Measurements from ENCODE around the gene FANCB. TPM values are rescaled to one million over a fixed set of nuclear protein-coding genes. Genes with fewer than 3 reads are reported as not detected.

The FANCB gene
- total RNA-seq, 1 experiment from 2014 or later, result 13.6 TPM

DNA sequence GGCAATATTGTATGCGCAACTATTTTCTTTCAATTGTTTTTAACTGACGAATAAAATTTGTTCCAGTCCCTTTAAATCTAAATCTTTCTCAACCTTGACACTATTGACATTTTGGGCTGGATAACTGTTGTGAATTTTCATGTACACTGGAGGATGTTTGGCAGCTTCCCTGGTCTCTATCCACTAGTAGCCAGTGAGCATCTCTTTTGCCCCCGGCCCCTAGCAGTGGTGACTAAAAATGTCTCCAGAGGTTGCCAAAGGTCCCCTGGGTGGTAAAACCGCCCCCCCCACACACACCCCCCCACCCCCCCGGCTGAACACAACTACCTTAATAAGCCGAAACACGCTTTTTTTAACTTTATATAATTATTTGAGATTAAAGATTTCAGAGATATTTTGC is 514 bp downstream of the FANCB start:
- H3K27me3 Mint-ChIP-seq (ENCODE audit: unreplicated experiment), result no peaks in the 10 kb centered on the region
- peaks cover 17% of the 10 kb centered on the region for H3K4me1 Mint-ChIP-seq (ENCODE audit: low read depth, unreplicated experiment)
- intact Hi-C loops (cut with micrococcal nuclease; ENCODE audit: unreplicated experiment), result no loop called here
- no peak overlapping the region for H3K27ac Mint-ChIP-seq (ENCODE audit: unreplicated experiment)
- BruUV-seq (replicated peaks), result no TSS peak
- H3K4me3 Mint-ChIP-seq (ENCODE audit: low read depth, unreplicated experiment), result peak overlapping the region; percentile 90
- peaks cover 14% of the 10 kb centered on the region for H3K36me3 Mint-ChIP-seq (ENCODE audit: insufficient read depth, unreplicated experiment)
- CTCF ChIA-PET, result interaction anchor here (0.6 kb wide), 1 partner anchor 398 kb away, joined by 5 read pairs; no protein-coding TSS in a partner anchor
- DNase-seq, result no peak
- no peaks in the 10 kb centered on the region for H3K9me3 Mint-ChIP-seq (ENCODE audit: low read depth, unreplicated experiment)
- TF ChIP-seq, protein P1, sequence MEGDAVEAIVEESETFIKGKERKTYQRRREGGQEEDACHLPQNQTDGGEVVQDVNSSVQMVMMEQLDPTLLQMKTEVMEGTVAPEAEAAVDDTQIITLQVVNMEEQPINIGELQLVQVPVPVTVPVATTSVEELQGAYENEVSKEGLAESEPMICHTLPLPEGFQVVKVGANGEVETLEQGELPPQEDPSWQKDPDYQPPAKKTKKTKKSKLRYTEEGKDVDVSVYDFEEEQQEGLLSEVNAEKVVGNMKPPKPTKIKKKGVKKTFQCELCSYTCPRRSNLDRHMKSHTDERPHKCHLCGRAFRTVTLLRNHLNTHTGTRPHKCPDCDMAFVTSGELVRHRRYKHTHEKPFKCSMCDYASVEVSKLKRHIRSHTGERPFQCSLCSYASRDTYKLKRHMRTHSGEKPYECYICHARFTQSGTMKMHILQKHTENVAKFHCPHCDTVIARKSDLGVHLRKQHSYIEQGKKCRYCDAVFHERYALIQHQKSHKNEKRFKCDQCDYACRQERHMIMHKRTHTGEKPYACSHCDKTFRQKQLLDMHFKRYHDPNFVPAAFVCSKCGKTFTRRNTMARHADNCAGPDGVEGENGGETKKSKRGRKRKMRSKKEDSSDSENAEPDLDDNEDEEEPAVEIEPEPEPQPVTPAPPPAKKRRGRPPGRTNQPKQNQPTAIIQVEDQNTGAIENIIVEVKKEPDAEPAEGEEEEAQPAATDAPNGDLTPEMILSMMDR (IDR thresholded peaks at IDR 0.05; ENCODE audit: unreplicated experiment), result no peak

DNA sequence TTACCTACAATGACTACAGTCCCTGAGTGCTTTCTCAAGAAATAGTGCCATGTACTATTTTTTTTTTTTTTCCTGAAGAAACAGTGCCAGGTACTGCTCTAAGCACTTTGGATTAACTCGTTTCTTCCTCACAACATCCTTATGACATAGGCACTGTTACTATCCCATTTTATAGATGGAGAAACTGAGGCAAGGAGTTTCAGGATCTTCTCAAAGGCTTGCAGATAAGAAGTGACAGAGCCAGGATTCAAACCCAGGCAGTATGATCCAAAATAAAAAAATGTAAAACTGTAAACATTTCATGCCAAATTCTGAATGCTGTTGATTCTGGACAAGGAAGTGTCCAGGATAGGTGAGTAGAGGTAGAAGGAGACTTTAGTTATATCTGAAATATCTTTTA is 1.1 kb downstream of the FANCB start:
- Mint-ChIP-seq H3K36me3 (ENCODE audit: insufficient read depth, unreplicated experiment) (peaks cover 14% of the 10 kb centered on the region), H3K4me3 (ENCODE audit: low read depth, unreplicated experiment) (peak overlapping the region; percentile 90), H3K4me1 (ENCODE audit: low read depth, unreplicated experiment) (peaks cover 17% of the 10 kb centered on the region), H3K9me3 (ENCODE audit: low read depth, unreplicated experiment) (no peaks in the 10 kb centered on the region), H3K27me3 (ENCODE audit: unreplicated experiment) (no peaks in the 10 kb centered on the region), H3K27ac (ENCODE audit: unreplicated experiment) (no peak overlapping the region)
- intact Hi-C loops (cut with micrococcal nuclease; ENCODE audit: unreplicated experiment), result no loop called here
- TF ChIP-seq, protein P1 (IDR thresholded peaks at IDR 0.05; ENCODE audit: unreplicated experiment), result no peak
- CTCF ChIA-PET, result no interaction called here
- DNase-seq, result no peak
- BruUV-seq (replicated peaks), result no TSS peak

DNA sequence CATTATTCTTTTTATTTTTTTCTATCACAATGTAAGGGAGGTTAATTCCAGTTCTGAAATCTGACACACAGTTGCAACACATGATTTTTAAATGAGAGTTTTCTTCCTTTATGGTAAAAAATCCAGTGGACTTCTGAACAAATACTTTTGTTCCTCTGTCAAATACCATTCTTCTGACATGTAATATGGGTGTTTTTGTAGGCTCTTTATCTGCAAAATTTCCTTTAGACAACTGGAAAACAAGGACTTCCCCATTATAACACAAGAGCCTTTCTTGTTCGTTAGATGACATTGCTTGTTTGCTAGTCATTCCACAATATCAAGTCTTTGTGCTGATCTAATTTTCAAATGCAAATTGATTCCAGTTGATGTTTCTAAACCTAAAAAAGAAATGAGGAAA is 7.7 kb downstream of the FANCB start:
- no TSS peak for BruUV-seq (replicated peaks)
- no peak overlapping the region for H3K27ac Mint-ChIP-seq (ENCODE audit: unreplicated experiment)
- no peaks in the 10 kb centered on the region for H3K27me3 Mint-ChIP-seq (ENCODE audit: unreplicated experiment)
- no peaks in the 10 kb centered on the region for H3K4me1 Mint-ChIP-seq (ENCODE audit: low read depth, unreplicated experiment)
- peaks cover 13% of the 10 kb centered on the region for H3K36me3 Mint-ChIP-seq (ENCODE audit: insufficient read depth, unreplicated experiment)
- DNase-seq, result no peak
- H3K4me3 Mint-ChIP-seq (ENCODE audit: low read depth, unreplicated experiment), result no peak overlapping the region
- CTCF ChIA-PET, result no interaction called here
- intact Hi-C loops (cut with micrococcal nuclease; ENCODE audit: unreplicated experiment), result no loop called here
- TF ChIP-seq, protein P1 (IDR thresholded peaks at IDR 0.05; ENCODE audit: unreplicated experiment), result no peak
- H3K9me3 Mint-ChIP-seq (ENCODE audit: low read depth, unreplicated experiment), result no peaks in the 10 kb centered on the region

DNA sequence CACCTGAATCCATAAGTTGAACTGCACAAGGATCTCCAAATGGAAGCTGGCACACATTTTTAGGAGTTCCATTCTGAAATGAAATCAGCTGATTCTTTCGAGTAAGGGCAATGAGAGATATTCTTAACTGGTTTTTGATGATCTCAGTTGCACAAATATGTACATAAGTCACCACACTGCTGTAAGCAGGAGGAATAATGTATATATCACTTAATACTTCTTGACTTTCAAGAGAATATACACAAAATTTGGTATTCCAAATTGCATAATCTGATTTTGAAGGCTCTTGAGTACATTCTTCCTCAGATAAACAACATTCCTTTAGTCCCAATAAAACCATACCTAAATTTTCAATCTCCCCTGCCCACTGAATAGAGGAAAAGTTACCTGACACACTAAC is 8.2 kb downstream of the FANCB start:
- H3K36me3 Mint-ChIP-seq (ENCODE audit: insufficient read depth, unreplicated experiment), result peaks cover 13% of the 10 kb centered on the region
- no peak for DNase-seq
- no peaks in the 10 kb centered on the region for H3K27me3 Mint-ChIP-seq (ENCODE audit: unreplicated experiment)
- intact Hi-C loops (cut with micrococcal nuclease; ENCODE audit: unreplicated experiment), result no loop called here
- no peak overlapping the region for H3K27ac Mint-ChIP-seq (ENCODE audit: unreplicated experiment)
- TF ChIP-seq, protein P1 (IDR thresholded peaks at IDR 0.05; ENCODE audit: unreplicated experiment), result no peak
- CTCF ChIA-PET, result no interaction called here
- no peak overlapping the region for H3K4me3 Mint-ChIP-seq (ENCODE audit: low read depth, unreplicated experiment)
- no peaks in the 10 kb centered on the region for H3K9me3 Mint-ChIP-seq (ENCODE audit: low read depth, unreplicated experiment)
- BruUV-seq (replicated peaks), result no TSS peak
- no peaks in the 10 kb centered on the region for H3K4me1 Mint-ChIP-seq (ENCODE audit: low read depth, unreplicated experiment)
